DLD1 (cell line): Measurements from ENCODE around the gene MEGF6.

Experiments used
- in situ Hi-C: cut with HindIII; loops from 2 replicates; pipeline ENCODE4 v1.10.0; 2017; ENCODE audit warnings: low sequenced_read_pairs

The MEGF6 gene

GRCh38 chr1:3545363-3546047 is 65.8 kb downstream of the MEGF6 start:
- in situ Hi-C loops = no loop called here

GRCh38 chr1:3544040-3544977 is 67.0 kb downstream of the MEGF6 start:
- in situ Hi-C loops = no loop called here

- in situ Hi-C loops = no loop called here
Observed at GRCh38 chr1:3543076-3544039, 68.0 kb downstream of the MEGF6 start.

GRCh38 chr1:3542676-3543075 is 68.6 kb downstream of the MEGF6 start:
- in situ Hi-C loops = no loop called here

- in situ Hi-C loops = no loop called here
Observed at GRCh38 chr1:3541936-3542335, 69.4 kb downstream of the MEGF6 start.

GRCh38 chr1:3541465-3541864 is 69.8 kb downstream of the MEGF6 start:
- in situ Hi-C loops = no loop called here

GRCh38 chr1:3540876-3541275 is 70.4 kb downstream of the MEGF6 start:
- in situ Hi-C loops = no loop called here

GRCh38 chr1:3539707-3540425 is 71.4 kb downstream of the MEGF6 start:
- in situ Hi-C loops = loop anchor here (5.0 kb wide), 1 partner anchor 87 kb away; the partner anchor contains the start of gene TPRG1L

GRCh38 chr1:3537359-3537758 is 73.9 kb downstream of the MEGF6 start:
- in situ Hi-C loops = loop anchor here (5.0 kb wide), 1 partner anchor 90 kb away; the partner anchor contains the start of gene TPRG1L

GRCh38 chr1:3536420-3537195 is 74.7 kb downstream of the MEGF6 start:
- in situ Hi-C loops = loop anchor here (5.0 kb wide), 1 partner anchor 91 kb away; the partner anchor contains the start of gene TPRG1L

GRCh38 chr1:3535732-3536131 is 75.6 kb downstream of the MEGF6 start:
- in situ Hi-C loops = loop anchor here (5.0 kb wide), 1 partner anchor 92 kb away; the partner anchor contains the start of gene TPRG1L

- in situ Hi-C loops = loop anchor here (5.0 kb wide), 1 partner anchor 92 kb away; the partner anchor contains the start of gene TPRG1L
Observed at GRCh38 chr1:3534803-3535637, 76.3 kb downstream of the MEGF6 start.

- in situ Hi-C loops = no loop called here
Observed at GRCh38 chr1:3533067-3534048, 78.0 kb downstream of the MEGF6 start.

- in situ Hi-C loops = no loop called here
Observed at GRCh38 chr1:3531928-3532327, 79.4 kb downstream of the MEGF6 start.

- in situ Hi-C loops = no loop called here
Observed at GRCh38 chr1:3530926-3531818, 80.1 kb downstream of the MEGF6 start.
